Mucosa of stomach (tissue), 1 donor: ENCODE data around the gene AFTPH.

Experiments used
- H3K27me3 ChIP-seq: one replicate; pipeline ENCODE4 v1.7.0; 2013; ENCODE audit warnings: mild to moderate bottlenecking, low read length; ENCODE audit not compliant: control insufficient read depth, insufficient read depth
- H3K36me3 ChIP-seq: one replicate; pipeline ENCODE4 v1.7.0; 2013; ENCODE audit warnings: low read length; ENCODE audit not compliant: control insufficient read depth, insufficient read depth
- H3K4me1 ChIP-seq: one replicate; pipeline ENCODE4 v1.7.0; 2013; ENCODE audit warnings: mild to moderate bottlenecking, low read length; ENCODE audit not compliant: control insufficient read depth, insufficient read depth
- H3K4me3 ChIP-seq: one replicate; pipeline ENCODE4 v1.7.0; 2013; ENCODE audit warnings: low read length
- H3K9ac ChIP-seq: one replicate; pipeline ENCODE4 v1.7.0; 2013; ENCODE audit warnings: mild to moderate bottlenecking, low read length, moderate library complexity
- H3K9me3 ChIP-seq: one replicate; pipeline ENCODE4 v1.7.0; 2013; ENCODE audit warnings: mild to moderate bottlenecking, low read length, moderate library complexity; ENCODE audit not compliant: control insufficient read depth
- donor health status: Pancreatic carcinoma.

Gene AFTPH

GRCh38 chr2:64532030-64532429 is 7.9 kb downstream of the AFTPH start:
- Histone ChIP-seq H3K27me3 (no peaks in the 10 kb centered on the region), H3K4me3 (no peak overlapping the region), H3K9me3 (no peaks in the 10 kb centered on the region), H3K4me1 (peaks cover 20% of the 10 kb centered on the region), H3K36me3 (no peaks in the 10 kb centered on the region), H3K9ac (no peak overlapping the region)

- Histone ChIP-seq H3K9me3 (no peaks in the 10 kb centered on the region), H3K27me3 (no peaks in the 10 kb centered on the region), H3K9ac (no peak overlapping the region), H3K36me3 (no peaks in the 10 kb centered on the region), H3K4me1 (peaks cover 10% of the 10 kb centered on the region), H3K4me3 (no peak overlapping the region)
Measured at GRCh38 chr2:64533882-64534281, 9.8 kb downstream of the AFTPH start.

GRCh38 chr2:64534363-64534762 is 10.2 kb downstream of the AFTPH start:
- no peaks in the 10 kb centered on the region for H3K27me3 ChIP-seq
- no peak overlapping the region for H3K9ac ChIP-seq
- H3K9me3 ChIP-seq, result no peaks in the 10 kb centered on the region
- no peak overlapping the region for H3K4me3 ChIP-seq
- H3K4me1 ChIP-seq, result peaks cover 10% of the 10 kb centered on the region
- no peaks in the 10 kb centered on the region for H3K36me3 ChIP-seq

GRCh38 chr2:64535024-64535423 is 10.9 kb downstream of the AFTPH start:
- Histone ChIP-seq H3K4me1 (peaks cover 10% of the 10 kb centered on the region), H3K9ac (no peak overlapping the region), H3K36me3 (no peaks in the 10 kb centered on the region), H3K4me3 (no peak overlapping the region), H3K27me3 (no peaks in the 10 kb centered on the region), H3K9me3 (no peaks in the 10 kb centered on the region)

- Histone ChIP-seq H3K9me3 (no peaks in the 10 kb centered on the region), H3K4me3 (no peak overlapping the region), H3K9ac (no peak overlapping the region), H3K4me1 (peaks cover 19% of the 10 kb centered on the region), H3K36me3 (no peaks in the 10 kb centered on the region), H3K27me3 (no peaks in the 10 kb centered on the region)
Measured at GRCh38 chr2:64537991-64538390, 13.9 kb downstream of the AFTPH start.

GRCh38 chr2:64538764-64539433 is 14.8 kb downstream of the AFTPH start:
- no peaks in the 10 kb centered on the region for H3K27me3 ChIP-seq
- peaks cover 23% of the 10 kb centered on the region for H3K4me1 ChIP-seq
- no peak overlapping the region for H3K9ac ChIP-seq
- H3K36me3 ChIP-seq, result no peaks in the 10 kb centered on the region
- no peak overlapping the region for H3K4me3 ChIP-seq
- no peaks in the 10 kb centered on the region for H3K9me3 ChIP-seq

- no peaks in the 10 kb centered on the region for H3K36me3 ChIP-seq
- no peaks in the 10 kb centered on the region for H3K27me3 ChIP-seq
- peaks cover 27% of the 10 kb centered on the region for H3K4me1 ChIP-seq
- no peak overlapping the region for H3K9ac ChIP-seq
- H3K9me3 ChIP-seq, result no peaks in the 10 kb centered on the region
- no peak overlapping the region for H3K4me3 ChIP-seq
Measured at GRCh38 chr2:64540615-64541014, 16.5 kb downstream of the AFTPH start.

- Histone ChIP-seq H3K4me3 (no peak overlapping the region), H3K9ac (no peak overlapping the region), H3K27me3 (no peaks in the 10 kb centered on the region), H3K36me3 (no peaks in the 10 kb centered on the region), H3K4me1 (peaks cover 25% of the 10 kb centered on the region), H3K9me3 (no peaks in the 10 kb centered on the region)
Measured at GRCh38 chr2:64541547-64541946, 17.4 kb downstream of the AFTPH start.

GRCh38 chr2:64542071-64543007 is 18.2 kb downstream of the AFTPH start:
- Histone ChIP-seq H3K4me3 (no peak overlapping the region), H3K27me3 (no peaks in the 10 kb centered on the region), H3K4me1 (peaks cover 31% of the 10 kb centered on the region), H3K36me3 (no peaks in the 10 kb centered on the region), H3K9me3 (no peaks in the 10 kb centered on the region), H3K9ac (no peak overlapping the region)

- Histone ChIP-seq H3K4me3 (no peak overlapping the region), H3K4me1 (peaks cover 31% of the 10 kb centered on the region), H3K27me3 (no peaks in the 10 kb centered on the region), H3K9ac (no peak overlapping the region), H3K9me3 (no peaks in the 10 kb centered on the region), H3K36me3 (no peaks in the 10 kb centered on the region)
Measured at GRCh38 chr2:64543008-64543697, 19.0 kb downstream of the AFTPH start.

GRCh38 chr2:64548761-64549160 is 24.6 kb downstream of the AFTPH start:
- H3K36me3 ChIP-seq, result no peaks in the 10 kb centered on the region
- H3K4me1 ChIP-seq, result peaks cover 22% of the 10 kb centered on the region

GRCh38 chr2:64550042-64550441 is 25.9 kb downstream of the AFTPH start:
- Histone ChIP-seq H3K27me3 (no peaks in the 10 kb centered on the region), H3K4me3 (no peak overlapping the region), H3K4me1 (peaks cover 12% of the 10 kb centered on the region), H3K9me3 (no peaks in the 10 kb centered on the region), H3K9ac (no peak overlapping the region), H3K36me3 (no peaks in the 10 kb centered on the region)

More at GRCh38 chr2:64548761-64549160, 24.6 kb downstream of the AFTPH start:
- Histone ChIP-seq H3K27me3 (no peaks in the 10 kb centered on the region), H3K9me3 (no peaks in the 10 kb centered on the region), H3K9ac (no peak overlapping the region), H3K4me3 (no peak overlapping the region)
